ENCODE data around the gene ALS2CL.

The ALS2CL gene

DNA sequence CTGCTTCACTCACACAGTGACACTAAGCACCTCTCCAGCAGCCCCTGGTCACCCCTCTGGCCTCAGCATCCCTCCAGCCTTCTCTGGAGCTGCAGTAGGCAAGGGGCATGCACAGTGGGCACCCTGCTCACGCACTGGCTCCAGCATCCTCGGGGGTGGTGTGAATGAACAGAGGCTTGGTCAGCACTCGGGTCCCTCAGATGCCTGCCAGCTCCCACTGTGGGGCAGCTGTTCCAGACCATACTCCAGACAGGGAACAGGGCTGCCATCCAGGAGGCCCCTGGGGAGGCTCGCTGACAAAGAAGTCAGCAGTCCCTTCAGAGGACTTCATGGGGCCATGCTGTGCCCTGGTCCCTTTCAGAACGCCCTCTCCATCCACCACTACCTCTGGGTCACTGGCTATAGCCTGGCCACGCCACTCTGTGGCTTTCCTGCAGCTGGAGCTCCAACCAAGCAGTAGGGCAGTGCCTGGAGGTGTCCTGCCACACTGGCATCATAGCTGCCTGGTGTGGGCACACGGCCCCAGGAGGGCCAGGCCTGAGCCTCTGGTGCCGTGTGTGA, 26.3 kb downstream of the ALS2CL start:
- H3K4ac ChIP-seq (ENCODE audit: low read depth in 1 of 2, low read length in 2 of 2): no peak overlapping the region
- no peak overlapping the region for H3K4me3 ChIP-seq (ENCODE audit: insufficient read depth in 1 of 2, low read depth in 1 of 2, low read length in 2 of 2)
- no peak overlapping the region for H3K27ac ChIP-seq (ENCODE audit: low read length, poor library complexity, severe bottlenecking)
- H2AK5ac ChIP-seq (ENCODE audit: low read length, severe bottlenecking): no peak overlapping the region
- 88% methylated on average over 8 of the region's 8 CpGs for WGBS
- H3K4me1 ChIP-seq (ENCODE audit: control insufficient read depth, insufficient read depth, low read depth, low read length): peaks cover 8% of the 10 kb centered on the region
- H2BK15ac ChIP-seq (ENCODE audit: low read depth, poor library complexity, severe bottlenecking): no peak overlapping the region
- no peak overlapping the region for H4K8ac ChIP-seq (ENCODE audit: low read length)
- H3K9ac ChIP-seq (ENCODE audit: low read length): no peak overlapping the region
- no peak overlapping the region for H3K23ac ChIP-seq (ENCODE audit: low read length in 2 of 2)
- no peaks in the 10 kb centered on the region for H3K9me3 ChIP-seq (ENCODE audit: control insufficient read depth, low read length)
- H3K18ac ChIP-seq (ENCODE audit: low read depth in 1 of 2, low read length in 2 of 2): no peak overlapping the region
- peaks cover 13 to 32% of the 10 kb centered on the region in 2 experiments for H3K27me3 ChIP-seq (ENCODE audit: control insufficient read depth in 1 of 2, insufficient read depth in 1 of 2, low read length in 2 of 2)
- no peak overlapping the region for H2AFZ ChIP-seq (ENCODE audit: low read depth, low read length)
- no peak for DNase-seq
- no peaks in the 10 kb centered on the region for H3K79me1 ChIP-seq (replicated peaks; ENCODE audit: low read length, poor library complexity, severe bottlenecking)
- H3K14ac ChIP-seq (ENCODE audit: low read length in 2 of 2): no peak overlapping the region
- no peak overlapping the region for H2BK120ac ChIP-seq (ENCODE audit: low read depth, low read length)
- no peak overlapping the region for H2BK12ac ChIP-seq (ENCODE audit: low read length in 2 of 2)
- H2BK5ac ChIP-seq (ENCODE audit: low read depth, low read length, poor library complexity, severe bottlenecking): no peak overlapping the region
- H3K4me2 ChIP-seq (ENCODE audit: low read length, poor library complexity, severe bottlenecking): no peak overlapping the region
- H3K36me3 ChIP-seq (ENCODE audit: control insufficient read depth in 1 of 2, insufficient read depth in 2 of 2, low read depth in 1 of 2, low read length in 2 of 2): no peaks in the 10 kb centered on the region
- H4K91ac ChIP-seq (ENCODE audit: low read length): no peak overlapping the region

DNA sequence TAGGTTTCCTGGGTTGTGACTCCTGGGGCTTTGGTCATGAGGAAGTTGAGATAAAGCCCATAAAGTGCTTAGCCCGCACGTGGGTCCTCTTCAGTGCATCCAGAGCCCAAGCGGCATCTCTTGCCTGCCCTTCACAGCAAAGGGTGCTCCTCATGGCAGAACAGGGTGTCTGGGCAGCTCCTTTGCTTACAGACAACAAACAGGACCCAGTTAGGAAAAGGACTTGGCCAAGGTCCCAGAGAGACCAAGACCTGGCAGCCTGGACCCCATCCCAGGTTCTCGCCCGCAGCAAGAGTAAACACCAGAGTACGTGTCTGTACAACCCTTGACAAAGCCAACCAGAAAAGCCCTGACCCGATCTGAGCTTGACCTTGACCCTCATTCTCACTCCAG, 27.0 kb downstream of the ALS2CL start:
- H2BK120ac ChIP-seq (ENCODE audit: low read depth, low read length): no peak overlapping the region
- 81% methylated on average over 7 of the region's 7 CpGs for WGBS

DNA sequence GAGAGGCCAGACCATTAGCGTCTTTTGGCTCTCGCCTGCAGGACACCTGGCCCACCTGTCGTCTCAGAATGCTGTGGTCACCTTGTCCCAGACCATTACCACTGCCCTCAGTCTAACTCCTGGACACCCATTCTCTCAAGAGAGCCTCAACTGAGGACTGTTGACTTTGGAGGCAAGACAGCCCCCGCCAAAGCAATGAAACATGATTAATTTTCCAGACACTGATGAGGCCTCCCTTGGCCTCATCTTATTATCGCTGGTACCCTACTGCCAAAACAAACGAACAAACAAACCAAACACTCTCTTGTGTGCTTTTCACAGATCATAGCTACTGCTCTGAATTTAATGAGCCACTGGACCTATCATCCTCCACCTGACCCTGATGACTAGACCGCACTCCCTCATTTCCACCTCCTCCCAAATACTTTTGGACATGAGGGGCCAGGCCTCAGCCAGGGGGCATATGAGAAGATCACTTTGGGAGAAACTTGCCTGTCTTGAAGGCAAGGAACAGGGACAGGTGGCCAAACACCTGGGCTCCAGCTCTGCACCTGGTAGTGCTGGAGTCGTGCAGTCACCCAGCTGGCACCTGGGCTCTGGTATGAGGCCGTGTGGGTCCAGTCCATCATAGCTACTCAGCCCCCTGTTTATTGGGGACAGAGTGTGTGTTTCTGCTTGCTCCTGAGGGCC, 27.6 kb downstream of the ALS2CL start:
- Histone ChIP-seq H3K4me1 (ENCODE audit: control insufficient read depth, insufficient read depth, low read depth, low read length) (peaks cover 8% of the 10 kb centered on the region), H3K14ac (ENCODE audit: low read length in 2 of 2) (no peak overlapping the region), H4K91ac (ENCODE audit: low read length) (no peak overlapping the region), H3K23ac (ENCODE audit: low read length in 2 of 2) (no peak overlapping the region), H2BK15ac (ENCODE audit: low read depth, poor library complexity, severe bottlenecking) (no peak overlapping the region), H3K18ac (ENCODE audit: low read depth in 1 of 2, low read length in 2 of 2) (no peak overlapping the region), H2AK5ac (ENCODE audit: low read length, severe bottlenecking) (no peak overlapping the region), H2AFZ (ENCODE audit: low read depth, low read length) (no peak overlapping the region), H2BK12ac (ENCODE audit: low read length in 2 of 2) (no peak overlapping the region), H3K27ac (ENCODE audit: low read length, poor library complexity, severe bottlenecking) (no peak overlapping the region), H3K27me3 (ENCODE audit: control insufficient read depth in 1 of 2, insufficient read depth in 1 of 2, low read length in 2 of 2) (peaks cover 13 to 38% of the 10 kb centered on the region in 2 experiments), H3K36me3 (ENCODE audit: control insufficient read depth in 1 of 2, insufficient read depth in 2 of 2, low read depth in 1 of 2, low read length in 2 of 2) (no peaks in the 10 kb centered on the region), H3K9ac (ENCODE audit: low read length) (no peak overlapping the region), H3K4me3 (ENCODE audit: insufficient read depth in 1 of 2, low read depth in 1 of 2, low read length in 2 of 2) (no peak overlapping the region), H2BK5ac (ENCODE audit: low read depth, low read length, poor library complexity, severe bottlenecking) (no peak overlapping the region), H3K4ac (ENCODE audit: low read depth in 1 of 2, low read length in 2 of 2) (no peak overlapping the region), H3K4me2 (ENCODE audit: low read length, poor library complexity, severe bottlenecking) (no peak overlapping the region), H4K8ac (ENCODE audit: low read length) (no peak overlapping the region), H3K79me1 (replicated peaks; ENCODE audit: low read length, poor library complexity, severe bottlenecking) (no peaks in the 10 kb centered on the region), H3K9me3 (ENCODE audit: control insufficient read depth, low read length) (no peaks in the 10 kb centered on the region), H2BK120ac (ENCODE audit: low read depth, low read length) (no peak overlapping the region)
- 78% methylated on average over 8 of the region's 9 CpGs for WGBS
- DNase-seq: no peak

More for the DNA sequence above, 27.0 kb downstream of the ALS2CL start:
- no peak overlapping the region for H3K18ac ChIP-seq (ENCODE audit: low read depth in 1 of 2, low read length in 2 of 2)
- peaks cover 8% of the 10 kb centered on the region for H3K4me1 ChIP-seq (ENCODE audit: control insufficient read depth, insufficient read depth, low read depth, low read length)
- no peak overlapping the region for H3K9ac ChIP-seq (ENCODE audit: low read length)
- no peak overlapping the region for H3K14ac ChIP-seq (ENCODE audit: low read length in 2 of 2)
- no peak overlapping the region for H2AK5ac ChIP-seq (ENCODE audit: low read length, severe bottlenecking)
- H2BK15ac ChIP-seq (ENCODE audit: low read depth, poor library complexity, severe bottlenecking): no peak overlapping the region
- DNase-seq: no peak
- no peak overlapping the region for H3K4ac ChIP-seq (ENCODE audit: low read depth in 1 of 2, low read length in 2 of 2)
- H3K9me3 ChIP-seq (ENCODE audit: control insufficient read depth, low read length): no peaks in the 10 kb centered on the region
- no peaks in the 10 kb centered on the region for H3K36me3 ChIP-seq (ENCODE audit: control insufficient read depth in 1 of 2, insufficient read depth in 2 of 2, low read depth in 1 of 2, low read length in 2 of 2)
- H3K4me3 ChIP-seq (ENCODE audit: insufficient read depth in 1 of 2, low read depth in 1 of 2, low read length in 2 of 2): no peak overlapping the region
- H3K79me1 ChIP-seq (replicated peaks; ENCODE audit: low read length, poor library complexity, severe bottlenecking): no peaks in the 10 kb centered on the region
- H4K8ac ChIP-seq (ENCODE audit: low read length): no peak overlapping the region
- peaks cover 13 to 35% of the 10 kb centered on the region in 2 experiments for H3K27me3 ChIP-seq (ENCODE audit: control insufficient read depth in 1 of 2, insufficient read depth in 1 of 2, low read length in 2 of 2)
- H2BK5ac ChIP-seq (ENCODE audit: low read depth, low read length, poor library complexity, severe bottlenecking): no peak overlapping the region
- H3K23ac ChIP-seq (ENCODE audit: low read length in 2 of 2): no peak overlapping the region
- no peak overlapping the region for H3K27ac ChIP-seq (ENCODE audit: low read length, poor library complexity, severe bottlenecking)
- H2AFZ ChIP-seq (ENCODE audit: low read depth, low read length): no peak overlapping the region
- no peak overlapping the region for H2BK12ac ChIP-seq (ENCODE audit: low read length in 2 of 2)
- no peak overlapping the region for H4K91ac ChIP-seq (ENCODE audit: low read length)
- no peak overlapping the region for H3K4me2 ChIP-seq (ENCODE audit: low read length, poor library complexity, severe bottlenecking)

DNA sequence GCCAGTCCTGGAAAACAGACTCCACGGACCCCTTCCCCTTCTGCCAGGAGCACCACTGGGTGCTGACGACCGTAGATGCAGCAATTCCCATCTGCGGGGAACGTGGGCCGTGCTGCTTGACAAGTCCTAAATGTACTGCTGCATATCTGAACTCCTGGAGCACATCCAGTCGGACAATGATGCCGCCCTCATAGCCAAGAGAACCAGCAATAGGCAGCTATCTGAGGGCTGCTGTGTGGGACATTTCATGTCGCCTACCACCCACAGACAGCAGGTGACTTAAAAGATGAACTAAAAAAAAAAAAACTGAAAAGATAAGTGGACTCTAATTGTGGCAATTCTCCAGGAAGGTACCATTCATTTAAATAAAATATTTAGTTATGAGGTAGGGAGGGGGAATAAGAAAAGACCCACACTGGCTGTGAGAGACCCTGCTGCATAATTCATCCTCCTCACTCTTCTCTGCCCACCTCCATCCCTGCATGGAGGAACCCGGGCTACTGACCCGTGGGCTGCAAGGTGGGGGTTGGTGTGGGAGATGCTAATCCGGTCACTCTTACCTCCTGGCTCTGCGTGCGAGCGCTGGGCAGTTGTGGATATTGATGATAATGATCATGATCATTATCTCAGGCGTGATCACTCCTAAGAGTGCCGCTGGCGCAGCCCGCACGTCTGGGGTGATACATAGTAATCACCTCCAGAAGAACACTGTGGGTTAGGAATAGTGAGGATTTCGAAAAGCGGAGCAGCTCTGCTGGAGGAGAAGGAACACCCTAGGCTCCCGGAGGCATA, 28.3 kb downstream of the ALS2CL start:
- Histone ChIP-seq H3K4ac (ENCODE audit: low read depth in 1 of 2, low read length in 2 of 2) (no peak overlapping the region), H4K91ac (ENCODE audit: low read length) (no peak overlapping the region), H3K9me3 (ENCODE audit: control insufficient read depth, low read length) (no peaks in the 10 kb centered on the region), H4K8ac (ENCODE audit: low read length) (no peak overlapping the region), H2AFZ (ENCODE audit: low read depth, low read length) (no peak overlapping the region), H3K18ac (ENCODE audit: low read depth in 1 of 2, low read length in 2 of 2) (no peak overlapping the region), H3K4me1 (ENCODE audit: control insufficient read depth, insufficient read depth, low read depth, low read length) (peaks cover 14% of the 10 kb centered on the region), H2BK15ac (ENCODE audit: low read depth, poor library complexity, severe bottlenecking) (no peak overlapping the region), H3K23ac (ENCODE audit: low read length in 2 of 2) (no peak overlapping the region), H3K27me3 (ENCODE audit: control insufficient read depth in 1 of 2, insufficient read depth in 1 of 2, low read length in 2 of 2) (peaks cover 13 to 40% of the 10 kb centered on the region in 2 experiments), H3K9ac (ENCODE audit: low read length) (no peak overlapping the region), H3K36me3 (ENCODE audit: control insufficient read depth in 1 of 2, insufficient read depth in 2 of 2, low read depth in 1 of 2, low read length in 2 of 2) (no peaks in the 10 kb centered on the region), H3K27ac (ENCODE audit: low read length, poor library complexity, severe bottlenecking) (no peak overlapping the region), H3K14ac (ENCODE audit: low read length in 2 of 2) (no peak overlapping the region), H3K4me2 (ENCODE audit: low read length, poor library complexity, severe bottlenecking) (no peak overlapping the region), H2BK5ac (ENCODE audit: low read depth, low read length, poor library complexity, severe bottlenecking) (no peak overlapping the region), H2BK120ac (ENCODE audit: low read depth, low read length) (no peak overlapping the region), H3K79me1 (replicated peaks; ENCODE audit: low read length, poor library complexity, severe bottlenecking) (no peaks in the 10 kb centered on the region), H2AK5ac (ENCODE audit: low read length, severe bottlenecking) (no peak overlapping the region), H3K4me3 (ENCODE audit: insufficient read depth in 1 of 2, low read depth in 1 of 2, low read length in 2 of 2) (no peak overlapping the region), H2BK12ac (ENCODE audit: low read length in 2 of 2) (no peak overlapping the region)
- 72% methylated on average over 22 of the region's 23 CpGs for WGBS
- no peak for DNase-seq
